ENCODE data around the gene ZDHHC4.

GRCh38 chr7:6634021-6634420 lies 56.8 kb downstream of the ZDHHC4 start:
- TF ChIP-seq CTCF (IDR thresholded peaks at IDR 0.05) (no peak), POLR2A (IDR thresholded peaks at IDR 0.05; ENCODE audit: low read length) (no peak), NR3C1 (IDR thresholded peaks at IDR 0.05) (no peak), RCOR1 (IDR thresholded peaks at IDR 0.05; ENCODE audit: low read depth, low read length) (no peak), CHD4 (IDR thresholded peaks at IDR 0.05; ENCODE audit: borderline replicate concordance) (no peak)

Data from A549 (cell line).